Measurements from ENCODE around the gene SLC25A24. TPM values are rescaled to one million over a fixed set of nuclear protein-coding genes. Genes with fewer than 3 reads are reported as not detected.

Gene SLC25A24
- total RNA-seq, 4 donors from 2014 or later = 6.8 to 12.3 (median 9.3) TPM

- DNase-seq (peak in 1 of 2 donors; percentile 25), ATAC-seq (peak in 1 of 2 donors; percentile 19)
- Histone ChIP-seq H3K9me3 (no peaks in the 10 kb centered on the region), H3K36me3 (no peaks in the 10 kb centered on the region), H3K4me1 (peaks cover 25 to 29% of the 10 kb centered on the region in 2 donors), H3K27ac (peak overlapping the region in 3 of 4 donors; percentile 42 to 75 (median 53)), H3K4me3 (no peak overlapping the region), H3K27me3 (no peaks in the 10 kb centered on the region)
- intact Hi-C loops (cut with DNase I; ENCODE audit: low total_unique reads) = no loop called here
- in situ Hi-C loops (cut with MboI; ENCODE audit: low sequenced_read_pairs in 4 of 4) = loop anchor here in 1 of 4 donors (25.0 kb wide), 1 partner anchor 493 kb away; the partner anchor contains the start of gene PRPF38B
- TF ChIP-seq, protein P1, sequence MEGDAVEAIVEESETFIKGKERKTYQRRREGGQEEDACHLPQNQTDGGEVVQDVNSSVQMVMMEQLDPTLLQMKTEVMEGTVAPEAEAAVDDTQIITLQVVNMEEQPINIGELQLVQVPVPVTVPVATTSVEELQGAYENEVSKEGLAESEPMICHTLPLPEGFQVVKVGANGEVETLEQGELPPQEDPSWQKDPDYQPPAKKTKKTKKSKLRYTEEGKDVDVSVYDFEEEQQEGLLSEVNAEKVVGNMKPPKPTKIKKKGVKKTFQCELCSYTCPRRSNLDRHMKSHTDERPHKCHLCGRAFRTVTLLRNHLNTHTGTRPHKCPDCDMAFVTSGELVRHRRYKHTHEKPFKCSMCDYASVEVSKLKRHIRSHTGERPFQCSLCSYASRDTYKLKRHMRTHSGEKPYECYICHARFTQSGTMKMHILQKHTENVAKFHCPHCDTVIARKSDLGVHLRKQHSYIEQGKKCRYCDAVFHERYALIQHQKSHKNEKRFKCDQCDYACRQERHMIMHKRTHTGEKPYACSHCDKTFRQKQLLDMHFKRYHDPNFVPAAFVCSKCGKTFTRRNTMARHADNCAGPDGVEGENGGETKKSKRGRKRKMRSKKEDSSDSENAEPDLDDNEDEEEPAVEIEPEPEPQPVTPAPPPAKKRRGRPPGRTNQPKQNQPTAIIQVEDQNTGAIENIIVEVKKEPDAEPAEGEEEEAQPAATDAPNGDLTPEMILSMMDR (IDR thresholded peaks at IDR 0.05 in 4 of 5, conservative IDR thresholded peaks at IDR 0.05 in 1 of 5) = no peak
- TF ChIP-seq POLR2A (IDR thresholded peaks at IDR 0.05) = no peak
These were observed 6.1 kb downstream of the SLC25A24 start for GRCh38 chr1:108194051-108194450.

GRCh38 chr1:108193333-108193732 is 6.8 kb downstream of the SLC25A24 start:
- intact Hi-C loops (cut with DNase I; ENCODE audit: low total_unique reads) (no loop called here), in situ Hi-C loops (cut with MboI; ENCODE audit: low sequenced_read_pairs in 4 of 4) (loop anchor here in 1 of 4 donors (25.0 kb wide), 1 partner anchor 494 kb away; the partner anchor contains the start of gene PRPF38B)
- no peak for ATAC-seq
- H3K9me3 ChIP-seq = no peaks in the 10 kb centered on the region
- H3K36me3 ChIP-seq = no peaks in the 10 kb centered on the region
- H3K27me3 ChIP-seq = no peaks in the 10 kb centered on the region
- no peak overlapping the region for H3K4me3 ChIP-seq
- TF ChIP-seq, protein P1 (IDR thresholded peaks at IDR 0.05 in 4 of 5, conservative IDR thresholded peaks at IDR 0.05 in 1 of 5) = no peak
- no peak for TF ChIP-seq POLR2A (IDR thresholded peaks at IDR 0.05)
- peak overlapping the region in 1 of 4 donors; percentile 75 for H3K27ac ChIP-seq
- DNase-seq = no peak
- H3K4me1 ChIP-seq = peaks cover 22 to 23% of the 10 kb centered on the region in 2 donors

- DNase-seq (no peak), ATAC-seq (no peak)
- Histone ChIP-seq H3K27ac (peak overlapping the region in 2 of 4 donors; percentile 75 to 82), H3K4me1 (peaks cover 14 to 16% of the 10 kb centered on the region in 2 donors), H3K36me3 (no peaks in the 10 kb centered on the region), H3K27me3 (no peaks in the 10 kb centered on the region), H3K4me3 (no peak overlapping the region), H3K9me3 (no peaks in the 10 kb centered on the region)
- TF ChIP-seq, protein P1 (IDR thresholded peaks at IDR 0.05 in 4 of 5, conservative IDR thresholded peaks at IDR 0.05 in 1 of 5) = no peak
- TF ChIP-seq POLR2A (IDR thresholded peaks at IDR 0.05) = no peak
- intact Hi-C loops (cut with DNase I; ENCODE audit: low total_unique reads) (no loop called here), in situ Hi-C loops (cut with MboI; ENCODE audit: low sequenced_read_pairs in 4 of 4) (loop anchor here in 1 of 4 donors (25.0 kb wide), 1 partner anchor 495 kb away; the partner anchor contains the start of gene PRPF38B)
These were observed 7.6 kb downstream of the SLC25A24 start for GRCh38 chr1:108192581-108192980.

GRCh38 chr1:108190686-108191416 is 9.3 kb downstream of the SLC25A24 start:
- H3K4me1 ChIP-seq = peaks cover 11 to 13% of the 10 kb centered on the region in 2 donors
- intact Hi-C loops (cut with DNase I; ENCODE audit: low total_unique reads) (no loop called here), in situ Hi-C loops (cut with MboI; ENCODE audit: low sequenced_read_pairs in 4 of 4) (loop anchor here in 1 of 4 donors (25.0 kb wide), 1 partner anchor 496 kb away; the partner anchor contains the start of gene PRPF38B)
- H3K9me3 ChIP-seq = no peaks in the 10 kb centered on the region
- TF ChIP-seq, protein P1 (IDR thresholded peaks at IDR 0.05 in 4 of 5, conservative IDR thresholded peaks at IDR 0.05 in 1 of 5) = no peak
- peak in 1 of 2 donors; percentile 55 for TF ChIP-seq POLR2A (IDR thresholded peaks at IDR 0.05)
- H3K27ac ChIP-seq = peak overlapping the region; percentile 57 to 82 (median 68)
- DNase-seq = peak; percentile 48 to 73
- no peaks in the 10 kb centered on the region for H3K27me3 ChIP-seq
- H3K36me3 ChIP-seq = no peaks in the 10 kb centered on the region
- ATAC-seq = peak; percentile 97 to 98
- H3K4me3 ChIP-seq = no peak overlapping the region

Data from gastrocnemius medialis (tissue), 4 donors.